HEK293 (cell line): ENCODE measurements around the gene AMPD3.

Experiments used
- CTCF ChIA-PET: fragments of 350-600 bp; formaldehyde crosslinking; extraction: SDS; loops from one replicate; lab custom pipeline; 2021; ENCODE audit warnings: antibody characterized with exemption; lab: Yijun Ruan, JAX
- POLR2A ChIA-PET: fragments of 300-600 bp; formaldehyde crosslinking; extraction: SDS; loops from one replicate; lab custom pipeline; 2020; ENCODE audit warnings: antibody characterized with exemption, inconsistent platforms; lab: Yijun Ruan, JAX
- H3K27ac ChIP-seq: fragments of 200-500 bp; sonication (Bioruptor generic); 2 replicates; pipeline ENCODE4 v1.5.1; 2014; ENCODE audit warnings: low read depth, low read length, control low read depth, inconsistent platforms; ENCODE audit errors: extremely low read depth
- H3K36me3 ChIP-seq, 2 experiments: fragments of 200-500 bp in 1 of 2; sonication (Bioruptor generic) in 1 of 2; 1 replicate in 1 of 2; 2 replicates in 1 of 2; pipeline ENCODE4 v1.5.1; 2014 to 2017; ENCODE audit warnings: inconsistent platforms in 2 of 2, low read length in 2 of 2; ENCODE audit not compliant: control insufficient read depth in 2 of 2, insufficient read depth in 1 of 2
- H3K4me1 ChIP-seq: fragments of 200-500 bp; sonication (Bioruptor generic); 2 replicates; pipeline ENCODE4 v1.5.1; 2014; ENCODE audit warnings: mild to moderate bottlenecking, low read length, inconsistent platforms; ENCODE audit not compliant: control insufficient read depth, insufficient read depth
- H3K4me3 ChIP-seq: 2 replicates; pipeline ENCODE4 v1.5.1; 2011; ENCODE audit warnings: low read depth, mild to moderate bottlenecking, control low read depth, low read length, moderate library complexity
- H3K9me3 ChIP-seq: fragments of 200-500 bp; sonication (Bioruptor generic); 2 replicates; pipeline ENCODE4 v1.5.1; 2014; ENCODE audit warnings: low read depth, low read length, inconsistent platforms; ENCODE audit not compliant: control insufficient read depth, insufficient read depth
- PRDM1 ChIP-seq: fragments of 450-650 bp; formaldehyde crosslinking; IDR thresholded peaks from 2 replicates; pipeline ENCODE4; 2016; ENCODE audit warnings: missing biosample characterization, missing genetic modification characterization
- RBAK ChIP-seq: fragments of 450-650 bp; formaldehyde crosslinking; IDR thresholded peaks from 2 replicates; pipeline ENCODE4 v1.5.1; 2016; ENCODE audit warnings: missing biosample characterization, missing genetic modification characterization
- SP2 ChIP-seq: fragments of 450-650 bp; formaldehyde crosslinking; IDR thresholded peaks from 2 replicates; pipeline ENCODE4 v1.5.1; 2016; ENCODE audit warnings: missing biosample characterization, missing genetic modification characterization
- ZBTB20 ChIP-seq: fragments of 450-650 bp; formaldehyde crosslinking; IDR thresholded peaks from 2 replicates; pipeline ENCODE4 v1.5.1; 2016; ENCODE audit warnings: missing biosample characterization, missing genetic modification characterization
- ZFP37 ChIP-seq: fragments of 450-650 bp; formaldehyde crosslinking; IDR thresholded peaks from 2 replicates; pipeline ENCODE4 v1.5.1; 2016; ENCODE audit warnings: missing biosample characterization, missing genetic modification characterization
- ZNF169 ChIP-seq: fragments of 450-650 bp; formaldehyde crosslinking; IDR thresholded peaks from 2 replicates; pipeline ENCODE4 v1.5.1; 2016; ENCODE audit warnings: missing biosample characterization, missing genetic modification characterization
- ZNF211 ChIP-seq: fragments of 450-650 bp; formaldehyde crosslinking; IDR thresholded peaks from 2 replicates; pipeline ENCODE4 v1.5.1; 2016; ENCODE audit warnings: low read depth, missing biosample characterization, missing genetic modification characterization
- ZNF24 ChIP-seq: fragments of 450-650 bp; formaldehyde crosslinking; IDR thresholded peaks from 2 replicates; pipeline ENCODE4 v1.5.1; 2016; ENCODE audit warnings: missing biosample characterization, missing genetic modification characterization
- ZNF324 ChIP-seq: fragments of 450-650 bp; formaldehyde crosslinking; IDR thresholded peaks from 2 replicates; pipeline ENCODE4 v1.5.1; 2016; ENCODE audit warnings: missing biosample characterization, missing genetic modification characterization
- ZNF366 ChIP-seq: fragments of 450-650 bp; formaldehyde crosslinking; conservative IDR thresholded peaks from 2 replicates; pipeline ENCODE4 v1.5.1; 2016; ENCODE audit warnings: missing biosample characterization, missing genetic modification characterization
- ZNF423 ChIP-seq: fragments of 450-650 bp; formaldehyde crosslinking; IDR thresholded peaks from 2 replicates; pipeline ENCODE4 v1.5.1; 2016; ENCODE audit warnings: missing biosample characterization, missing genetic modification characterization
- ZNF426 ChIP-seq: fragments of 450-650 bp; formaldehyde crosslinking; IDR thresholded peaks from 2 replicates; pipeline ENCODE4 v1.5.1; 2017; ENCODE audit warnings: missing biosample characterization, missing genetic modification characterization, mild to moderate bottlenecking, inconsistent platforms, moderate library complexity
- ZNF473 ChIP-seq: fragments of 450-650 bp; formaldehyde crosslinking; IDR thresholded peaks from 2 replicates; pipeline ENCODE4 v1.5.1; 2017; ENCODE audit warnings: missing biosample characterization, missing genetic modification characterization
- ZNF488 ChIP-seq: fragments of 450-650 bp; formaldehyde crosslinking; IDR thresholded peaks from 2 replicates; pipeline ENCODE4 v1.5.1; 2016; ENCODE audit warnings: missing biosample characterization, missing genetic modification characterization
- ZNF585B ChIP-seq: fragments of 450-650 bp; formaldehyde crosslinking; IDR thresholded peaks from 2 replicates; pipeline ENCODE4 v1.5.1; 2016; ENCODE audit warnings: missing biosample characterization, missing genetic modification characterization
- ZNF664 ChIP-seq: fragments of 450-650 bp; formaldehyde crosslinking; IDR thresholded peaks from 2 replicates; pipeline ENCODE4 v1.5.1; 2016; ENCODE audit warnings: missing biosample characterization, missing genetic modification characterization
- ZNF704 ChIP-seq: fragments of 450-650 bp; formaldehyde crosslinking; IDR thresholded peaks from 2 replicates; pipeline ENCODE4 v1.5.1; 2016; ENCODE audit warnings: missing biosample characterization, missing genetic modification characterization
- ZXDB ChIP-seq: fragments of 450-650 bp; formaldehyde crosslinking; IDR thresholded peaks from 2 replicates; pipeline ENCODE4 v1.5.1; 2016; ENCODE audit warnings: missing biosample characterization, missing genetic modification characterization
- TF ChIP-seq, protein P1 (sequence below): fragments of 450-650 bp; formaldehyde crosslinking; conservative IDR thresholded peaks from 2 replicates; pipeline ENCODE4 v1.5.1; 2016; ENCODE audit warnings: low read depth, missing biosample characterization, missing genetic modification characterization
- TF ChIP-seq, protein P2 (sequence below): fragments of 450-650 bp; formaldehyde crosslinking; IDR thresholded peaks from 2 replicates; pipeline ENCODE4 v1.5.1; 2016; ENCODE audit warnings: missing biosample characterization, missing genetic modification characterization

The AMPD3 gene

GRCh38 chr11:10519630-10520029 is 64.6 kb downstream of the AMPD3 start:
- TF ChIP-seq ZNF664 (tag by site-specific recombination) (no peak), ZNF211 (no peak)
- peaks cover 0 to 48% of the 10 kb centered on the region in 2 experiments; a peak in 2 of 3 replicates for H3K36me3 ChIP-seq

GRCh38 chr11:10520562-10520961 is 65.5 kb downstream of the AMPD3 start:
- ChIA-PET POLR2A (no interaction called here), CTCF (interaction anchor here (0.9 to 1.6 kb wide), 3 partner anchors 9 to 114 kb away, joined by 3 to 4 read pairs (median 3); no protein-coding TSS in a partner anchor)
- TF ChIP-seq ZNF24 (tag by site-specific recombination) (no peak), ZNF704 (tag by site-specific recombination) (no peak), ZNF426 (tag by site-specific recombination) (no peak), SP2 (no peak), ZBTB20 (no peak), ZNF324 (no peak), RBAK (tag by site-specific recombination) (no peak), ZXDB (tag by site-specific recombination) (no peak), ZNF585B (no peak)
- TF ChIP-seq, protein P1, sequence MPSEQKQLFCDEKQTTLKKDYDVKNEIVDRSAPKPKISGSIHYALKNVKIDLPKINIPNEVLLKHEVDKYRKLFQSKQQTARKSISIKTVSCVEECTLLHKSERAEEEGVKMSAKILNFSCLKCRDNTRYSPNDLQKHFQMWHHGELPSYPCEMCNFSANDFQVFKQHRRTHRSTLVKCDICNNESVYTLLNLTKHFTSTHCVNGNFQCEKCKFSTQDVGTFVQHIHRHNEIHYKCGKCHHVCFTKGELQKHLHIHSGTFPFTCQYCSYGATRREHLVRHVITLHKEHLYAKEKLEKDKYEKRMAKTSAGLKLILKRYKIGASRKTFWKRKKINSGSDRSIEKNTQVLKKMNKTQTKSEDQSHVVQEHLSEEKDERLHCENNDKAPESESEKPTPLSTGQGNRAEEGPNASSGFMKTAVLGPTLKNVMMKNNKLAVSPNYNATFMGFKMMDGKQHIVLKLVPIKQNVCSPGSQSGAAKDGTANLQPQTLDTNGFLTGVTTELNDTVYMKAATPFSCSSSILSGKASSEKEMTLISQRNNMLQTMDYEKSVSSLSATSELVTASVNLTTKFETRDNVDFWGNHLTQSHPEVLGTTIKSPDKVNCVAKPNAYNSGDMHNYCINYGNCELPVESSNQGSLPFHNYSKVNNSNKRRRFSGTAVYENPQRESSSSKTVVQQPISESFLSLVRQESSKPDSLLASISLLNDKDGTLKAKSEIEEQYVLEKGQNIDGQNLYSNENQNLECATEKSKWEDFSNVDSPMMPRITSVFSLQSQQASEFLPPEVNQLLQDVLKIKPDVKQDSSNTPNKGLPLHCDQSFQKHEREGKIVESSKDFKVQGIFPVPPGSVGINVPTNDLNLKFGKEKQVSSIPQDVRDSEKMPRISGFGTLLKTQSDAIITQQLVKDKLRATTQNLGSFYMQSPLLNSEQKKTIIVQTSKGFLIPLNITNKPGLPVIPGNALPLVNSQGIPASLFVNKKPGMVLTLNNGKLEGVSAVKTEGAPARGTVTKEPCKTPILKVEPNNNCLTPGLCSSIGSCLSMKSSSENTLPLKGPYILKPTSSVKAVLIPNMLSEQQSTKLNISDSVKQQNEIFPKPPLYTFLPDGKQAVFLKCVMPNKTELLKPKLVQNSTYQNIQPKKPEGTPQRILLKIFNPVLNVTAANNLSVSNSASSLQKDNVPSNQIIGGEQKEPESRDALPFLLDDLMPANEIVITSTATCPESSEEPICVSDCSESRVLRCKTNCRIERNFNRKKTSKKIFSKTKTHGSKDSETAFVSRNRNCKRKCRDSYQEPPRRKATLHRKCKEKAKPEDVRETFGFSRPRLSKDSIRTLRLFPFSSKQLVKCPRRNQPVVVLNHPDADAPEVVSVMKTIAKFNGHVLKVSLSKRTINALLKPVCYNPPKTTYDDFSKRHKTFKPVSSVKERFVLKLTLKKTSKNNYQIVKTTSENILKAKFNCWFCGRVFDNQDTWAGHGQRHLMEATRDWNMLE (tag by site-specific recombination): no peak
- TF ChIP-seq, protein P2, sequence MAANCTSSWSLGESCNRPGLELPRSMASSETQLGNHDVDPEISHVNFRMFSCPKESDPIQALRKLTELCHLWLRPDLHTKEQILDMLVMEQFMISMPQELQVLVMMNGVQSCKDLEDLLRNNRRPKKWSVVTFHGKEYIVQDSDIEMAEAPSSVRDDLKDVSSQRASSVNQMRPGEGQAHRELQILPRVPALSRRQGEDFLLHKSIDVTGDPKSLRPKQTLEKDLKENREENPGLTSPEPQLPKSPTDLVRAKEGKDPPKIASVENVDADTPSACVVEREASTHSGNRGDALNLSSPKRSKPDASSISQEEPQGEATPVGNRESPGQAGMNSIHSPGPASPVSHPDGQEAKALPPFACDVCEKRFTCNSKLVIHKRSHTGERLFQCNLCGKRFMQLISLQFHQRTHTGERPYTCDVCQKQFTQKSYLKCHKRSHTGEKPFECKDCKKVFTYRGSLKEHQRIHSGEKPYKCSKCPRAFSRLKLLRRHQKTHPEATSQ (tag by site-specific recombination): no peak

More at GRCh38 chr11:10519630-10520029, 64.6 kb downstream of the AMPD3 start:
- H3K4me1 ChIP-seq: no peaks in the 10 kb centered on the region
- H3K27ac ChIP-seq: no peak overlapping the region
- H3K4me3 ChIP-seq: no peak overlapping the region
- no peaks in the 10 kb centered on the region for H3K9me3 ChIP-seq
- CTCF ChIA-PET: interaction anchor here (0.6 to 0.9 kb wide), 3 partner anchors 9 to 1198 kb away, joined by 3 to 5 read pairs (median 4); partner anchors contain the start of gene RNF141
- POLR2A ChIA-PET: no interaction called here

GRCh38 chr11:10522276-10522675 is 67.2 kb downstream of the AMPD3 start:
- H3K4me3 ChIP-seq: no peak overlapping the region
- H3K36me3 ChIP-seq: peaks cover 0 to 63% of the 10 kb centered on the region in 2 experiments; a peak in 2 of 3 replicates
- POLR2A ChIA-PET: no interaction called here
- H3K9me3 ChIP-seq: no peaks in the 10 kb centered on the region
- CTCF ChIA-PET: no interaction called here
- no peaks in the 10 kb centered on the region for H3K4me1 ChIP-seq
- H3K27ac ChIP-seq: no peak overlapping the region
- TF ChIP-seq ZNF473 (no peak), ZNF488 (tag by site-specific recombination) (no peak), ZFP37 (tag by site-specific recombination) (no peak), PRDM1 (tag by site-specific recombination) (no peak), ZNF169 (tag by site-specific recombination) (no peak), ZNF423 (tag by site-specific recombination) (no peak), ZNF366 (no peak)

More at GRCh38 chr11:10520562-10520961, 65.5 kb downstream of the AMPD3 start:
- no peak overlapping the region for H3K4me3 ChIP-seq
- no peaks in the 10 kb centered on the region for H3K4me1 ChIP-seq
- peaks cover 0 to 54% of the 10 kb centered on the region in 2 experiments; a peak in 2 of 3 replicates for H3K36me3 ChIP-seq
- no peaks in the 10 kb centered on the region for H3K9me3 ChIP-seq
- no peak overlapping the region for H3K27ac ChIP-seq
